Right lobe of liver (tissue), 6 donors: ENCODE results near the gene INTS1. TPM values are rescaled to one million over a fixed set of nuclear protein-coding genes. Genes with fewer than 3 reads are reported as not detected.

Source experiments
- ATAC-seq, 4 donors: fragments of 200-7000 bp; cut with Tn5 transposase; one replicate each; pipeline ENCODE4 v1.9.1; 2020; ENCODE audit warnings: mild to moderate bottlenecking in 4 of 4, moderate library complexity in 4 of 4
- DNase-seq, 3 donors: peaks; one replicate each; pipeline ENCODE4 v3.0.0-alpha.2; 2020
- H3K27ac ChIP-seq, 3 donors: fragments of 200-600 bp; one replicate each; pipeline ENCODE4 v1.8.0; 2022
- H3K27me3 ChIP-seq, 2 donors: fragments of 200-600 bp; one replicate each; pipeline ENCODE4 v1.8.0; 2022
- H3K36me3 ChIP-seq, 4 donors: fragments of 200-600 bp; sonication (generic) in 1 of 4; one replicate each; pipeline versions ENCODE4 v1.5.1 to v1.8.0; 2017 to 2022; ENCODE audit warnings: control low read depth in 1 of 4
- H3K4me1 ChIP-seq, 4 donors: fragments of 200-600 bp; sonication (generic) in 1 of 4; one replicate each; pipeline versions ENCODE4 v1.5.1 to v1.8.0; 2017 to 2022; ENCODE audit warnings: control low read depth in 1 of 4
- H3K4me3 ChIP-seq, 3 donors: fragments of 200-600 bp; one replicate each; pipeline ENCODE4 v1.8.0; 2022
- H3K9me3 ChIP-seq, 4 donors: fragments of 200-600 bp; sonication (generic) in 1 of 4; one replicate each; pipeline versions ENCODE4 v1.5.1 to v1.8.0; 2017 to 2022; ENCODE audit warnings: control low read depth in 1 of 4
- POLR2A ChIP-seq: fragments of 450-650 bp; IDR thresholded peaks from one replicate; pipeline ENCODE4 v1.6.1; 2017; ENCODE audit warnings: antibody characterized with exemption, mild to moderate bottlenecking
- WGBS: methylation state at CpG from one replicate; pipeline ENCODE4 v1.1.6; 2018; ENCODE audit warnings: low coverage, low lambda C conversion rate; ENCODE audit not compliant: insufficient coverage; ENCODE audit errors: missing lambda C conversion rate; 5-methylcytosine and 5-hydroxymethylcytosine counted together
- intact Hi-C, 2 donors: fragments of 100-400 bp; cut with DNase I; formaldehyde crosslinking; loops; one replicate each; pipeline versions ENCODE4 v1.11.2 to v1.14.1; 2022
- total RNA-seq, 6 experiments: library from RNA; depleted of rRNA in 2 of 6; stranded (reverse); fragments of >200 nt in 2 of 6; fragmentation: NEBNext Ultra II Directional in 3 of 6; extraction: Animal tissue kit (Norgen Biotek cat#: 25700) in 3 of 6; gene quantifications; one replicate each; pipeline versions ENCODE4 v1.1.0 to v1.2.4, GENCODE V29; 2016 to 2023
- TF ChIP-seq, protein P1 (sequence below), 4 donors: fragments of 200-600 bp in 3 of 4; fragments of 450-650 bp in 1 of 4; IDR thresholded peaks; one replicate each; pipeline versions ENCODE4 v1.5.1 to v1.8.0; 2016 to 2022; ENCODE audit warnings: antibody characterized with exemption in 4 of 4, mild to moderate bottlenecking in 2 of 4
- donor health status: DM: no; HTN: yes; CAD: no.
- donor health status: DM: no; HTN: no; CAD: no.
- donor health status: DM: no; HTN: no; CAD: no.
- donor health status: DM: no; HTN: yes; CAD: no.
- donor health status: DM: no; HTN: yes; CAD: no.

Gene INTS1
- total RNA-seq, 6 experiments from 2014 or later, result 30.1 to 49.6 (median 41.2) TPM

- DNase-seq, result no peak
- no peak for ATAC-seq
- H3K27ac ChIP-seq, result no peak overlapping the region
- intact Hi-C loops, result no loop called here
- peaks cover 0 to 12% (median 0%) of the 10 kb centered on the region in 4 donors for H3K4me1 ChIP-seq
- no peak overlapping the region for H3K4me3 ChIP-seq
- WGBS, result no CpG with 5 or more reads among the region's 11 CpGs
- no peak for TF ChIP-seq POLR2A
- TF ChIP-seq, protein P1, sequence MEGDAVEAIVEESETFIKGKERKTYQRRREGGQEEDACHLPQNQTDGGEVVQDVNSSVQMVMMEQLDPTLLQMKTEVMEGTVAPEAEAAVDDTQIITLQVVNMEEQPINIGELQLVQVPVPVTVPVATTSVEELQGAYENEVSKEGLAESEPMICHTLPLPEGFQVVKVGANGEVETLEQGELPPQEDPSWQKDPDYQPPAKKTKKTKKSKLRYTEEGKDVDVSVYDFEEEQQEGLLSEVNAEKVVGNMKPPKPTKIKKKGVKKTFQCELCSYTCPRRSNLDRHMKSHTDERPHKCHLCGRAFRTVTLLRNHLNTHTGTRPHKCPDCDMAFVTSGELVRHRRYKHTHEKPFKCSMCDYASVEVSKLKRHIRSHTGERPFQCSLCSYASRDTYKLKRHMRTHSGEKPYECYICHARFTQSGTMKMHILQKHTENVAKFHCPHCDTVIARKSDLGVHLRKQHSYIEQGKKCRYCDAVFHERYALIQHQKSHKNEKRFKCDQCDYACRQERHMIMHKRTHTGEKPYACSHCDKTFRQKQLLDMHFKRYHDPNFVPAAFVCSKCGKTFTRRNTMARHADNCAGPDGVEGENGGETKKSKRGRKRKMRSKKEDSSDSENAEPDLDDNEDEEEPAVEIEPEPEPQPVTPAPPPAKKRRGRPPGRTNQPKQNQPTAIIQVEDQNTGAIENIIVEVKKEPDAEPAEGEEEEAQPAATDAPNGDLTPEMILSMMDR (IDR thresholded peaks at IDR 0.05), result no peak
- H3K27me3 ChIP-seq, result no peaks in the 10 kb centered on the region
- H3K36me3 ChIP-seq, result no peaks in the 10 kb centered on the region
- H3K9me3 ChIP-seq, result no peaks in the 10 kb centered on the region
Measured at GRCh38 chr7:1450987-1451386, 53.2 kb downstream of the INTS1 start.

DNA sequence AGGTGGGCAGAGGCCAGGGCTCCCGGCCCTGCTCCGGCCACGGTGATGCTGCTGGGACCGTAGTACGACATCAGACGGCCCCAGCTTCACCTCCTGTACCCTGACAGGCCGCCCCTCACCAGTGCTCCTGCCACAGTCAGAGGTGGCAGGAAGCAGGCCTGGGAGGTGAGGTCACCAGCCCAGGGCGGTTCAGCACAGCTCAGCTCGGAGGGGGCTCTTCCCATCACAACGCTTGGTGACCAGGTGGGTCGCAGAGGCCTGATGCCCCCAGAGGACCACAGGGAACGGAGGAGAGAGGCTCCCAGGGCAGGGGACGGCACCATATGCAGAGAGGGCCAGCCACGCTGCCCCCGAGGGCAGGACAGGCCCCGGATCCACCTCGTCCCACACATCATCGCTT is 53.8 kb downstream of the INTS1 start:
- Histone ChIP-seq H3K9me3 (no peaks in the 10 kb centered on the region), H3K36me3 (no peaks in the 10 kb centered on the region), H3K27ac (no peak overlapping the region), H3K4me3 (no peak overlapping the region), H3K4me1 (peaks cover 0 to 12% (median 0%) of the 10 kb centered on the region in 4 donors), H3K27me3 (no peaks in the 10 kb centered on the region)
- TF ChIP-seq POLR2A, result no peak
- TF ChIP-seq, protein P1 (IDR thresholded peaks at IDR 0.05), result no peak
- DNase-seq, result no peak
- WGBS, result 100% methylated on average over 1 of the region's 18 CpGs
- intact Hi-C loops, result no loop called here
- ATAC-seq, result no peak

DNA sequence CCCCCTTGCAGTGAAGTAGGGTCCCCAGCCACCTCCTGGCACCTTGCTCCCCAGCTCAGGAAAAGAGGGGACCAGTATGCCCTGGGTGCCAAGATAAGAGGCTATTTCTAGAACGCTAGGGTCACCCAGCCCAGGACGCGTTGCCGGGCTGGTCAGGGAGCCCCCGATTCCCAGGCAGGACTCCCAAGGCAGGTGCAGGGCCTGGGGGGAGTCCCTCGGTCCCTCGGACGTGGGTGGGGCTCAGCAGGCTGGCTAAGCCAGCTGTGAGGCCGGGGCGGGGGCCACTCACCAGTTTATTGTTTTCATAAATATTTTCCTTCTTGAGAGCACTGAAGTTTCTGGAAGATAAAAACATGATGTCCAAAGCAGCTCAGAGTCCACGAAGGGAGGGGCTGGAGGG is 54.2 kb downstream of the INTS1 start:
- intact Hi-C loops, result no loop called here
- Histone ChIP-seq H3K27me3 (no peaks in the 10 kb centered on the region), H3K36me3 (no peaks in the 10 kb centered on the region), H3K4me1 (peaks cover 0 to 11% (median 0%) of the 10 kb centered on the region in 4 donors), H3K27ac (no peak overlapping the region), H3K4me3 (no peak overlapping the region), H3K9me3 (no peaks in the 10 kb centered on the region)
- ATAC-seq, result no peak
- 80% methylated on average over 3 of the region's 11 CpGs for WGBS
- TF ChIP-seq, protein P1 (IDR thresholded peaks at IDR 0.05), result no peak
- TF ChIP-seq POLR2A, result no peak
- no peak for DNase-seq

DNA sequence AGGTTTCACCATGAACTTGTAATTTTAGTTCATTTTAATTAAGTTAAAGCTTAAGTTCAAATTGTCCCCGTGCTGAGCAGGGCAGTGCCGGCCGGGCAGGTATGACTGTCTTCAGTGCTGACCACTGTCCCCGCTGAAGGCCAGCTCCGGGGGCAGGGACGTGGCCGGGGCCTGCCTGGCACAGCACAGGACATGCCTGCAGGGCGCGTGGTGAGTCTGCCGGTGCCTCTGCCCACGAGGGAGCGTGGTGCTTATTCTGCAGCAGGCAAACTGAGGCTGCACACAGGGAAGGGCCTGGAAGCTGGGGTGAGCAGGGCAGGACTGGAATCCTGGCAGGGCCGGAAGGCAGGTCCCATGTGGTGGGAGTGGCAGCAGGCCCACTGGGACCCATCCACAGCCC is 54.7 kb downstream of the INTS1 start:
- no peaks in the 10 kb centered on the region for H3K36me3 ChIP-seq
- no peaks in the 10 kb centered on the region for H3K9me3 ChIP-seq
- intact Hi-C loops, result no loop called here
- DNase-seq (no peak), ATAC-seq (no peak)
- H3K4me1 ChIP-seq, result peaks cover 0 to 7% (median 0%) of the 10 kb centered on the region in 4 donors
- TF ChIP-seq, protein P1 (IDR thresholded peaks at IDR 0.05), result no peak
- no peak for TF ChIP-seq POLR2A
- H3K27ac ChIP-seq, result no peak overlapping the region
- H3K4me3 ChIP-seq, result no peak overlapping the region
- no peaks in the 10 kb centered on the region for H3K27me3 ChIP-seq
- 82% methylated on average over 3 of the region's 13 CpGs for WGBS

DNA sequence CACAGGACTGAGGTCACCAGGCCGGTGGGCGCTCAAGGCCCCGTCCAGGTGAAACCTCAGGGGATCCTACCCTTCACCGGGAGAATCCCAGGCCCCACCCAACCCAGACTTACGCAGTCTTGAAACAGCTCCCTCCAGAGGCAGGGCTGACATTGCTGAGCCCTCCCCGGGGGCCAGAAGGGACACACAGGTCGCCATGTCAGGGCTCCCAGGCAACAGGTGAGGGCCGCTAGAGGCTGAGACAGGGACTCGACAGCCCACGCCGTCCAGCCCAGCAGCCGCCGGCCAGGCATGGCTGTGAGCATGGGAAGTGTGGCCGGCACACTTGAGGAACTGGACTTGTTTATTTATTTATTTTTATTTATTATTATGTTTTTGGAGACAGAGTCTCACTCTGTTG is 55.2 kb downstream of the INTS1 start:
- Histone ChIP-seq H3K4me1 (peaks cover 0 to 7% (median 0%) of the 10 kb centered on the region in 4 donors), H3K4me3 (no peak overlapping the region), H3K27ac (no peak overlapping the region), H3K36me3 (no peaks in the 10 kb centered on the region), H3K27me3 (no peaks in the 10 kb centered on the region), H3K9me3 (no peaks in the 10 kb centered on the region)
- ATAC-seq (no peak), DNase-seq (no peak)
- intact Hi-C loops, result no loop called here
- WGBS, result no CpG with 5 or more reads among the region's 14 CpGs
- TF ChIP-seq, protein P1 (IDR thresholded peaks at IDR 0.05), result no peak
- TF ChIP-seq POLR2A, result no peak
